B cell (primary cell): ENCODE measurements around the gene TULP3. TPM values are rescaled to one million over a fixed set of nuclear protein-coding genes. Genes with fewer than 3 reads are reported as not detected.

Source experiments
- ATAC-seq: fragments of 200-7000 bp; cut with Tn5 transposase; one replicate; pipeline ENCODE4 v1.10.0; 2021; ENCODE audit warnings: low read depth, mild to moderate bottlenecking, moderate number of reproducible peaks, moderate library complexity
- CTCF ChIA-PET: fragments of 350-600 bp; sonication (Branson Sonifier 250); formaldehyde crosslinking; loops from one replicate; lab custom pipeline; 2021; ENCODE audit warnings: antibody characterized with exemption, inconsistent platforms; lab: Charles Lee
- POLR2A ChIA-PET: fragments of 350-600 bp; sonication (Branson Sonifier 250); formaldehyde crosslinking; loops from one replicate; lab custom pipeline; 2021; ENCODE audit warnings: antibody characterized with exemption; lab: Charles Lee
- DNase-seq: peaks from one replicate; pipeline ENCODE4 v3.0.0; 2013
- H2AFZ ChIP-seq: 2 replicates; pipeline ENCODE4 v1.6.1; 2012; ENCODE audit warnings: mild to moderate bottlenecking, low read depth, low read length; ENCODE audit not compliant: insufficient read depth, poor library complexity, severe bottlenecking
- H3K27ac ChIP-seq, 2 donors: 1 replicate in 1 of 2; 2 replicates in 1 of 2; pipeline ENCODE4 v1.5.1; 2012 to 2013; ENCODE audit warnings: low read length in 2 of 2, mild to moderate bottlenecking in 2 of 2, moderate library complexity in 1 of 2
- H3K27me3 ChIP-seq, 4 experiments: fragments of 200-600 bp in 1 of 4; sonication (generic) in 1 of 4; replicated peaks in 1 of 4; 1 replicate in 2 of 4; 2 replicates in 2 of 4; pipeline versions ENCODE4 v1.6.1 to v1.7.0; 2013 to 2016; ENCODE audit warnings: low read length in 3 of 4, mild to moderate bottlenecking in 2 of 4, mixed read lengths in 1 of 4, moderate library complexity in 1 of 4; ENCODE audit not compliant: insufficient read depth in 4 of 4, control insufficient read depth in 3 of 4; ENCODE audit errors: control extremely low read depth in 1 of 4
- H3K36me3 ChIP-seq, 2 experiments: replicated peaks in 1 of 2; 1 replicate in 1 of 2; 2 replicates in 1 of 2; pipeline versions ENCODE4 v1.6.1 to v1.7.1; 2013; ENCODE audit warnings: low read length in 1 of 2; ENCODE audit not compliant: insufficient read depth in 2 of 2, control insufficient read depth in 1 of 2; ENCODE audit errors: control extremely low read depth in 1 of 2, extremely low read depth in 1 of 2
- H3K4me1 ChIP-seq, 2 donors: fragments of 200-600 bp in 1 of 2; sonication (generic) in 1 of 2; 1 replicate in 1 of 2; 2 replicates in 1 of 2; pipeline versions ENCODE4 v1.5.1 to v1.6.1; 2013 to 2017; ENCODE audit warnings: low read length in 2 of 2; ENCODE audit not compliant: control insufficient read depth in 2 of 2, insufficient read depth in 2 of 2
- H3K4me2 ChIP-seq: replicated peaks from 2 replicates; pipeline ENCODE3; 2012; ENCODE audit warnings: mild to moderate bottlenecking, low read depth, low read length; ENCODE audit not compliant: poor library complexity, severe bottlenecking
- H3K4me3 ChIP-seq, 5 experiments: fragments of 200-600 bp in 1 of 5; sonication (generic) in 1 of 5; 1 replicate in 3 of 5; 2 replicates in 2 of 5; pipeline versions ENCODE4 v1.5.1 to v1.7.0; 2011 to 2016; ENCODE audit warnings: low read length in 4 of 5, mild to moderate bottlenecking in 4 of 5, low read depth in 2 of 5, control low read depth in 1 of 5, moderate library complexity in 1 of 5; ENCODE audit not compliant: insufficient read depth in 1 of 5; ENCODE audit errors: control extremely low read depth in 1 of 5, extremely low read depth in 1 of 5
- H3K79me2 ChIP-seq: fragments of 200-600 bp; sonication (generic); one replicate; pipeline ENCODE4 v1.6.0; 2016; ENCODE audit warnings: low read length; ENCODE audit not compliant: control insufficient read depth, insufficient read depth
- H3K9ac ChIP-seq: fragments of 200-600 bp; sonication (generic); 2 replicates; pipeline ENCODE4 v1.6.1; 2017; ENCODE audit warnings: mild to moderate bottlenecking, low read length, moderate library complexity
- H3K9me3 ChIP-seq, 3 donors: one replicate each; pipeline versions ENCODE4 v1.6.1 to v1.7.1; 2013; ENCODE audit warnings: low read length in 2 of 3; ENCODE audit not compliant: control insufficient read depth in 2 of 3, insufficient read depth in 1 of 3; ENCODE audit errors: control extremely low read depth in 1 of 3
- H4K20me1 ChIP-seq: 2 replicates; pipeline ENCODE4 v1.6.0; 2012; ENCODE audit warnings: mild to moderate bottlenecking, low read length; ENCODE audit not compliant: insufficient read depth, control insufficient read depth, poor library complexity, severe bottlenecking
- H3K27ac Mint-ChIP-seq: one replicate; pipeline ENCODE4 v1.8.0; 2021; ENCODE audit warnings: mixed read lengths
- H3K27me3 Mint-ChIP-seq: one replicate; pipeline ENCODE4 v1.8.0; 2021; ENCODE audit warnings: mixed read lengths
- H3K4me1 Mint-ChIP-seq: one replicate; pipeline ENCODE4 v1.8.0; 2021; ENCODE audit warnings: mixed read lengths
- H3K4me3 Mint-ChIP-seq: one replicate; pipeline ENCODE4 v1.8.0; 2021; ENCODE audit warnings: mixed read lengths
- H3K9me3 Mint-ChIP-seq: one replicate; pipeline ENCODE4 v1.8.0; 2022; ENCODE audit warnings: mixed read lengths; ENCODE audit not compliant: insufficient read depth
- EZH2 ChIP-seq: IDR thresholded peaks from 2 replicates; pipeline ENCODE4 v1.6.1; 2012; ENCODE audit warnings: borderline replicate concordance, low read depth, mild to moderate bottlenecking, moderate library complexity, low read length; ENCODE audit not compliant: insufficient read depth, poor library complexity, severe bottlenecking
- WGBS: methylation state at CpG from one replicate; pipeline ENCODE4 v1.1.5; 2013; ENCODE audit warnings: missing lambda C conversion rate; ENCODE audit not compliant: insufficient coverage; 5-methylcytosine and 5-hydroxymethylcytosine counted together
- intact Hi-C: fragments of 100-400 bp; cut with micrococcal nuclease; formaldehyde crosslinking; loops from one replicate; pipeline ENCODE4 v1.10.0; 2022
- polyA plus RNA-seq: library from polyadenylated mRNA; depleted of rRNA; stranded (reverse); fragments of >200 nt; gene quantifications from 2 replicates; pipeline ENCODE4 v1.2.3, GENCODE V29; 2012
- total RNA-seq, 2 donors: library from RNA; stranded (reverse); fragments of 120-200 nt in 1 of 2; gene quantifications; 1 replicate in 1 of 2; 2 replicates in 1 of 2; pipeline versions ENCODE4 v1.2.3 to v1.2.4, GENCODE V29; 2013 to 2022
- TF ChIP-seq, protein P1 (sequence below): fragments of 200-600 bp; IDR thresholded peaks from one replicate; pipeline ENCODE4 v1.8.0; 2022; ENCODE audit warnings: antibody characterized with exemption, mild to moderate bottlenecking

TULP3 gene
- total and polyA plus RNA-seq, 2 donors (not counting 1 experiment from before 2014, with no cell fraction given): 8.3 to 9.2 TPM

DNA sequence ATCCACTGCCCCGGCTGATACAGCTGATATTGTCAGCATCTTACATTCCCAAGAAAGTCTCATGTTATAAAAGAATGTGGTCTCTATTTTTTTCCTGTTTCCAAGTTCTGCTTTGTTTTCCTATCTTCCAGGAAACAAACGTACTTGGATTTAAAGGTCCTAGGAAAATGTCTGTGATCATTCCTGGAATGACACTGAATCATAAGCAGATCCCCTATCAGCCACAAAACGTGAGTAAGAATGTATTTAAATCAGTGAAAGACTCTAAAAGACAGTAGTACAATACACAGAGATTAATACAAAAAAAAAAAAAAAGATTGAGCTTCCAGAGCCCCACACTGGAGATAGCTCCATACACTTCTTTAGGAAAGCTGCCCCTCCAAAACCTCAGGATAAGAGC, 46.8 kb downstream of the TULP3 start:
- ATAC-seq (no peak), DNase-seq (no peak)
- ChIA-PET CTCF (no interaction called here), POLR2A (interaction anchor here (0.8 kb wide), 1 partner anchor 47 kb away, joined by 3 read pairs; the partner anchor contains the start of gene TULP3)
- no peaks in the 10 kb centered on the region for H3K4me1 ChIP-seq
- H3K4me2 ChIP-seq: no peak overlapping the region
- H4K20me1 ChIP-seq: no peaks in the 10 kb centered on the region
- H3K79me2 ChIP-seq: no peaks in the 10 kb centered on the region
- no peaks in the 10 kb centered on the region for H3K27me3 Mint-ChIP-seq
- no peak overlapping the region for H3K4me3 Mint-ChIP-seq
- no peak overlapping the region for H3K4me3 ChIP-seq
- no peaks in the 10 kb centered on the region for H3K27me3 ChIP-seq
- no CpG with 5 or more reads among the region's 3 CpGs for WGBS
- no peak overlapping the region for H3K9ac ChIP-seq
- H2AFZ ChIP-seq: no peak overlapping the region
- H3K4me1 Mint-ChIP-seq: no peaks in the 10 kb centered on the region
- H3K9me3 ChIP-seq: no peaks in the 10 kb centered on the region
- intact Hi-C loops: no loop called here
- H3K27ac ChIP-seq: no peak overlapping the region
- peaks cover 5 to 6% of the 10 kb centered on the region in 2 experiments for H3K36me3 ChIP-seq
- no peak overlapping the region for H3K27ac Mint-ChIP-seq
- H3K9me3 Mint-ChIP-seq: no peaks in the 10 kb centered on the region
- TF ChIP-seq, protein P1, sequence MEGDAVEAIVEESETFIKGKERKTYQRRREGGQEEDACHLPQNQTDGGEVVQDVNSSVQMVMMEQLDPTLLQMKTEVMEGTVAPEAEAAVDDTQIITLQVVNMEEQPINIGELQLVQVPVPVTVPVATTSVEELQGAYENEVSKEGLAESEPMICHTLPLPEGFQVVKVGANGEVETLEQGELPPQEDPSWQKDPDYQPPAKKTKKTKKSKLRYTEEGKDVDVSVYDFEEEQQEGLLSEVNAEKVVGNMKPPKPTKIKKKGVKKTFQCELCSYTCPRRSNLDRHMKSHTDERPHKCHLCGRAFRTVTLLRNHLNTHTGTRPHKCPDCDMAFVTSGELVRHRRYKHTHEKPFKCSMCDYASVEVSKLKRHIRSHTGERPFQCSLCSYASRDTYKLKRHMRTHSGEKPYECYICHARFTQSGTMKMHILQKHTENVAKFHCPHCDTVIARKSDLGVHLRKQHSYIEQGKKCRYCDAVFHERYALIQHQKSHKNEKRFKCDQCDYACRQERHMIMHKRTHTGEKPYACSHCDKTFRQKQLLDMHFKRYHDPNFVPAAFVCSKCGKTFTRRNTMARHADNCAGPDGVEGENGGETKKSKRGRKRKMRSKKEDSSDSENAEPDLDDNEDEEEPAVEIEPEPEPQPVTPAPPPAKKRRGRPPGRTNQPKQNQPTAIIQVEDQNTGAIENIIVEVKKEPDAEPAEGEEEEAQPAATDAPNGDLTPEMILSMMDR: no peak
- TF ChIP-seq EZH2: no peak

DNA sequence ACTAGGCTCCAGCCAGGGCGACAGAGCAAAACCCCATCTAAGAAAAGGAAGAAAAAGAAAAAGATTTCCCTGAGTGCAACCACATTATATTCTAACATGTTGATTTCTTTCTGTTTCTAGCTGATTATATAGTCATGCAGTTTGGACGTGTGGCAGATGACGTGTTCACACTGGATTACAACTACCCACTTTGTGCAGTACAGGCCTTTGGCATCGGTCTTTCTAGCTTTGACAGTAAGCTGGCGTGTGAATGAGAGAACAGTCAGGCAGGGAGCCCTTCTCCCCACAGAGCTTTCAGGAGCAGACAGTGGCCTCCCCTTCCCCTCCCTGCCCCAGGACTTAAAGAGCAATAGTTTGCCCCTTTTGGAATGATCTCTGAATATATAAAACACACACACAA, 48.5 kb downstream of the TULP3 start:
- POLR2A ChIA-PET: no interaction called here
- no peaks in the 10 kb centered on the region for H3K4me1 Mint-ChIP-seq

More for the DNA sequence above, 48.5 kb downstream of the TULP3 start:
- H3K27ac ChIP-seq: no peak overlapping the region
- CTCF ChIA-PET: interaction anchor here (0.6 kb wide), 1 partner anchor 92 kb away, joined by 4 read pairs; no protein-coding TSS in a partner anchor
- H3K79me2 ChIP-seq: no peaks in the 10 kb centered on the region
- H3K4me1 ChIP-seq: no peaks in the 10 kb centered on the region
- no peaks in the 10 kb centered on the region for H3K9me3 Mint-ChIP-seq
- H4K20me1 ChIP-seq: no peaks in the 10 kb centered on the region
- ATAC-seq (no peak), DNase-seq (no peak)
- H3K27me3 Mint-ChIP-seq: no peaks in the 10 kb centered on the region
- peaks cover 3 to 6% of the 10 kb centered on the region in 2 experiments for H3K36me3 ChIP-seq
- H3K4me3 Mint-ChIP-seq: no peak overlapping the region
- no peak for TF ChIP-seq EZH2
- TF ChIP-seq, protein P1: no peak
- 100% methylated on average over 4 of the region's 5 CpGs for WGBS
- H3K4me2 ChIP-seq: no peak overlapping the region
- intact Hi-C loops: no loop called here
- no peak overlapping the region for H3K27ac Mint-ChIP-seq
- H2AFZ ChIP-seq: no peak overlapping the region
- no peak overlapping the region for H3K4me3 ChIP-seq
- no peaks in the 10 kb centered on the region for H3K27me3 ChIP-seq
- H3K9me3 ChIP-seq: no peaks in the 10 kb centered on the region
- no peak overlapping the region for H3K9ac ChIP-seq
